ENCODE results near the gene GLIS1.

DNA sequence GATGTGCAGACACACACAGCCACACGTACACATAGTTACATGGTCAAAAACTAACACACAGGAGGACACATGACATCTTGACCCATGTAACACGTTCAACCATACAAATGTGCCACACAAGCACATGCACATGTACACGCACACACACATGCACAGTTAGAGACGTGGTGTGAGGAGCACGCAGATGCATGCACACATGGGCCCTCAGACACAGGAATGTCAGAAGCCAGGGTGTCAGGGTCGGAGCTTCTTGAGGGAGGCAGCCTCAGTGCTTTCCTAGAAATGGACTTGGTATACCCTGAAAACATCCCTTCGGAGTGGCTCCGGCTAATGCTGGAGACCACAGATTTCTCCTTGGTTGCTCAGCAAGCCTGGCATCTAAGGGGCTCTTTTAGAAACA is 165.4 kb downstream of the GLIS1 start:
- TF ChIP-seq, protein P1, sequence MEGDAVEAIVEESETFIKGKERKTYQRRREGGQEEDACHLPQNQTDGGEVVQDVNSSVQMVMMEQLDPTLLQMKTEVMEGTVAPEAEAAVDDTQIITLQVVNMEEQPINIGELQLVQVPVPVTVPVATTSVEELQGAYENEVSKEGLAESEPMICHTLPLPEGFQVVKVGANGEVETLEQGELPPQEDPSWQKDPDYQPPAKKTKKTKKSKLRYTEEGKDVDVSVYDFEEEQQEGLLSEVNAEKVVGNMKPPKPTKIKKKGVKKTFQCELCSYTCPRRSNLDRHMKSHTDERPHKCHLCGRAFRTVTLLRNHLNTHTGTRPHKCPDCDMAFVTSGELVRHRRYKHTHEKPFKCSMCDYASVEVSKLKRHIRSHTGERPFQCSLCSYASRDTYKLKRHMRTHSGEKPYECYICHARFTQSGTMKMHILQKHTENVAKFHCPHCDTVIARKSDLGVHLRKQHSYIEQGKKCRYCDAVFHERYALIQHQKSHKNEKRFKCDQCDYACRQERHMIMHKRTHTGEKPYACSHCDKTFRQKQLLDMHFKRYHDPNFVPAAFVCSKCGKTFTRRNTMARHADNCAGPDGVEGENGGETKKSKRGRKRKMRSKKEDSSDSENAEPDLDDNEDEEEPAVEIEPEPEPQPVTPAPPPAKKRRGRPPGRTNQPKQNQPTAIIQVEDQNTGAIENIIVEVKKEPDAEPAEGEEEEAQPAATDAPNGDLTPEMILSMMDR (conservative IDR thresholded peaks at IDR 0.05): no peak
- no peak for TF ChIP-seq ZFX (IDR thresholded peaks at IDR 0.05)
